LoVo (cell line): ENCODE results near the gene AP1M2.
A peak's percentile ranks its signal among the peaks of the same experiment; 100 is the strongest.
"Not testable (repeated sequence)": the region's sequence is repeated elsewhere in the genome, so short reads cannot be mapped to it uniquely, and the experiment has no call there.

Experiments
- DNase-seq: peaks from one replicate; pipeline ENCODE4 v3.0.0-alpha.2; 2016; ENCODE audit warnings: low spot score

Gene AP1M2

DNA sequence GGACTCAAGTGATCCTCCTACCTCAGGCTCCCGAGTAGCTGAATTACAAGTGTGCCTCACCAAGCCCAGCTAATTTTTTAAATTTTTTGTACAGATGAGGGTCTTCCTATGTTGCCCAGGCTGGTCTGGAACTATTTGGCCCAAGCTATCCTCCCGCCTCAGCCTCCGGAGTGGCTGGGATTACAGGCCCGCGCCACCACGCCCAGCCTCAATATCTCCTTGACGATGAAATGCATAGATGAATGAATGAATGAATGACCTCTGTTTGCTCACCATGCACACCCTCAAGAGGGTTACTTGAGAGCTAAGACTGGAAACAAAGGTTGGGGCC, 14.9 kb upstream of the AP1M2 start:
- no peak for DNase-seq

DNA sequence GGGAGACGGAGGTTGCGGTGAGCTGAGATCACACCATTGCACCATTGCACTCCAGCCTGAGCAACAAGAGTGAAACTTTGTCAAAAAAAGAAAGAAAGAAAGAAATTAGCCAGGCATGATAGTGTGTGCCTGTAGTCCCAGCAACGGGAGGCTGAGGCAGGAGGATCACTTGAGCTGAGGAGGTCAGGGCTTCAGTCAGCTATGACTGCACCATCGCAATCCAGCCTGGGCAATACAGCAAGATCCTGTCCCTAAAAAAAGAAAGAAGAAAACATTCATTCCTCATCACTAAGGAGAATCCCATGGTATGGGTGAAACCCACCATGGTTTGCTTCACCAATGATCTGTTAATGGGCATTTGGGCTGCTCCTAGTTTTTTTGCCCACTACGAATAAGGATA, 13.0 kb upstream of the AP1M2 start:
- DNase-seq: no peak

DNA sequence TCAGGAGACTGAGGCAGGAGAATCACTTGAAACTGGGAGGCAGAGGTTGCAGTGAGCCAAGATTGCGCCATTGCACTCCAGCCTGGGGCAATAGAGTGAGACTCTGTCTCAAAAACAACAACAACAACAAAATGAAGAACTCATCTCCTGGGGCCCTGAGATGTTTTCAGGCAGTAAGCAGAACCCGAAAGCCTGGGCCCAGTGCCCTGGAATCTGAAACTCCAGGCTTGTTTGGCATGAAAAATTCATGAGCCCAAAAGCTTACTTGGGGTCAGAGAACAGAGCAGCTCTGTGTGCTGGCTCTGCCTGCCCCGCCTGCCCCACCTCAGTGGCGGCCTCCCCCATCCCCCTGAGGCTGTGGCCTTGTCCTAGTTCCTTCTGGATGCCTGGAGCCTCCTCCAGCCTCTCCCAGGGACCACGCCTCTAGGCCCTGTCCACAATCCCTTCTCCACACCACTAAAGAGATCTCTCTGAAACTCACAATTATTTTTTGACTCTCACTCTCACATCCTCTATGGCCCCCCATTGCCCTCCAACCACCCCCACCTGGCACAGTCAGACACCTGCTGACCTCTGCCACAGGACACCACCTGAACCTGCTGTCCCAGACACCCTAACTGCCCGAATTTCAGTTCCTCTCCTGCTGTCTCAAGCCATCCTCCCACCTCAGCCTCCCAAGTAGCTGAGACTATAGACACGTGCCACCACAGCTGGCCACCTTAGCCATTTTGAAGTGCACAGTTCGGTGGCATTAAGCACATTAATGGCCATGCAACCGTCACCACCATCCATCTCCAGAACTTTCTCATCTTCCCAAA, 6.9 kb upstream of the AP1M2 start:
- DNase-seq: no peak

DNA sequence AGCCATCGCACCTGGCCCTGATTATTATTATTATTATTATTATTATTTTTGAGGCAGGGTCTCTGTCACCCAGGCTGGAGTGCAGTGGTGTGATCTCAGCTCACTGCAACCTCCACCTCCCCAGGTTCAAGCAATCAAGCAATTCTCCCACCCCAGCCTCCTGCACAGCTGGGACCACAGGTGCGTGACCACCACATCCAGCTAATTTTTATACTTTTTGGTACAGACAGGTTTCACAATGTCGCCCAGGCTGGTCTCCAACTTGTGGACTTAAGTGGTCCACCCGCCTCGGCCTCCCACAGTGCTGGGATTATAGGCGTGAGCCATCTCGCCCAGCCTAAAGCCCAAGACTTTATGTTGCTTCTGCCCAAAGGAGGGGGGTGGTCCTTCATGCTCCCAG, 6.0 kb upstream of the AP1M2 start:
- no peak for DNase-seq

DNA sequence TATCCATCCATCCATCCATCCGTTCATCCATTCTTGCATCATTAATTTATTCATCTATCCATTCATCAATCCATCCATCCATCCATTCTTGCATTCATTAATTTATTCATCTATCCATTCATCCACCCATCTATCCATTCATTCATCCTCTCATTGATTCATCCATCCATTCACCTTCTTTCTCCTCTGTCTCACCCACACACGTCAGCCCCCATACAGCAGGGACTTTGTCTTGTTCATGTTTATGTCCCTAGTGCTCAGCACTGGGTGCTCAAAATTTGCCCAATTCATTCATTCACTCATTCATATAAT, 683 bp upstream of the AP1M2 start:
- DNase-seq: no peak

DNA sequence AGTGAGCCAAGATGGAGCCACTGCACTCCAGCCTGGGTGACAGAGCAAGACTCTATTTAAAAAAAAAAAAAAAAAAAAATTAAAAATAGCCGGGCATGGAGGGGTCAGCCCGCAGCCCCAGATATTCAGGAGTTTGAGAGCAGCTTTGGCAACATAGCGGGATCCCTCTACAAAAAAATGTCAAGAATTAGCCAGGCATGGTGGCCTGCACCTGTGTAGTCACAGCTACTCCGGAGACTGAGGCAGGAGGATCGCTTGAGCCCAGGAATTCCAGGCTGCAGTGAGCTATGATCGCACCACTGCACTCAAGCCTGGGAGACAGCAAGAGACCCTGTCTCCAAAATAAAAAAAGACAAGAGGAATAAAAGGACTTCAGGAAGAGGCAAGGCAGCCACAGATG, 716 bp downstream of the AP1M2 start:
- DNase-seq: no peak

DNA sequence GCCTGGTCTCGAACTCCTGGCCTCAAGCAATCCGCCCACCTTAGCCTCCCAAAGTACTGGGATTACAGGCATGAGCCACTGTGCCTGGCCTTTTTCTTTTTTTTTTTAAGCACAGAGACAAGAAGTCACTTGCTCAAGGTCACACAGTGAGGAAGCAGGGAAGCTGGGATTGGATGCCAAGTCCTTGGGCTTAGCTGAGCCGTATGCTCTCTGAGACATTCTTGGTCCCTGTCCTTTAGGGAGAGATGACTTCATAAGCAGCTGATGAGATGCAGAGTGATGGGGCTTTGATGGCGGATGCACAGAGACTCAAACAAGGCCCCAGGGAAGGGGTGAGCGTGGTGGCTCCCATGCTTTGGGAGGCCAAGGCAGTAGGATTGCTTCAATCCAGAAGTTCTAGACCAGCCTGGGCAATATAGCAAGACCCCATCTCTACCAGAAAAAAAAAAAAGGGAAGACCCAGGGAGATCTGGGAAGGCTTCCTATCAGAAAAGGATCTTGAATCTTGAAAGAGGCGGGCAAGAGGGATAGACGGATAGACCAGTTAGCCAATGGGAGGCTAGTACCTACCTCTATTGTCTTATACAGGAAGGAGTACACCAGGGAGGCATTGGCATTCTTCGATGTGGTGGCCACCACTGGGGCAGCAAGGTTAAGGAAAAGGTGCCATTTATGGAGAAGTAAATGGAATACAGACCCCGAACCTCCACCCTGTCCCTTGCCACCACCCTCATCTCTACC, 3.9 kb downstream of the AP1M2 start:
- no peak for DNase-seq

DNA sequence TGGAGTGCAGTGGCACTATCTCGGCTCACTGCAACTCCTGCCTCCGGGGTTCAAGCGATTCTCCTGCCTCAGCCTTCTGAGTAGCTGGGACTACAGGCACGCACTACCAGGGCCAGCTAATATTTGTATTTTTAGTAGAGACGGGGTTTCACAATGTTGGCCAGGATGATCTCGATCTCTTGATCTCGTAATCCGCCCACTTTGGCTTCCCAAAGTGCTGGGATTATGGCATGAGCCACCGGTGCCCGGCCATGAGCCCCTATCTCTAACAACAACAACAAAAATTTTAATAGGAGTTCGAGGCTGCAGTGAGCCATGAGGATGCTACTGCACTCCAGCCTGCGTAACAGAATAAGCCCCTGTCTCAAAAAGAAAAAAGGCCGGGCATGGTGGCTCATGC, 5.0 kb downstream of the AP1M2 start:
- DNase-seq: no peak

DNA sequence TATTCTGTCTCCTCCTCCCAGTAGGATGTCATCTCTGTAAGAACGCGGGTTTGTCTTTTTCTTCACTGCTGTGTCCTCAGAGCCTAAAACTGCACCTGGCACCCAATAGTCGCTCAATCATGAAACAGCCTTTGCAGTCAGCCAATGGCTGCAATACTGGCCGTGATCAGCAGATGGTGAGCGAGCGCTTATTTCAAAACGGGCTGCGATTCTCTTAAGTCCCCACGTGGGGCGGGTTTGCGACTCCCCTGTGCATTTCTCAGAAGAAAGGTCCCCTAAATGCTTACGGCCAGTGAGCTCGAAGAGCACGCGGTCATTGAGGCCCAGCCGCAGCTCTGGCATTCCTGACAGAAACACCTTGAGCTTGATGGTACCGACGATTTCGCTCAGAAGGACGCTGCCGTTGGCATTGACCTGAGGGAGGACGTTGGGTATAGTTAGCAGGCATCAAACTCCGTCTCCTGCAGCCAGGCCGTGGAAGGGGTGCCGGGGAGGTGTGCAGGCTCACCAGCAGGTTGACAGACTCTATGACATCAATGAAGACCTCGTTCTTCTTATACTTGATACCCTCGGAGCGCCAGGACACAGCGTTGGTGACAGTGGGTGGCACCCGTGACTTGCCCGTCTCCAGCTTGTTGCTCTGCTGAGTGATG, 6.0 kb downstream of the AP1M2 start:
- peak; percentile 80 for DNase-seq

DNA sequence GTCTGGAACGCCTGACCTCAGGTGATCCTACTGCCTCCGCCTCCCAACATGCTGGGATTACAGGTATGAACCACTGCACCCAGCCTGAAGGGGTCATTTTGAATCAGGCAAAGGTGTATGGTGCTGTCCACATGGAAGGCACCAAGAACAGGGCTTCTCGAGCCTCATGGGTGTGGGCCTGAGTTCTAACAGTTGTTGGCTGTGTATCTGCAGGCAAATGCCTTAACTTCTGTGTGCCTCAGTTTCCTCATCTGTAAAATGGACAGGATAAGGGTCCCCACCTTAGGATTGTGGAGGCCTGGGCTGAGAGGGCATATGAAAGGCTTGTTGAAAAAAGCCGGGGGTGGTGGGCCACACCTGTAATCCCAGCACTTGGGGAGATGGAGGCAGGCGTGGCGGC, 9.2 kb downstream of the AP1M2 start:
- no peak for DNase-seq

DNA sequence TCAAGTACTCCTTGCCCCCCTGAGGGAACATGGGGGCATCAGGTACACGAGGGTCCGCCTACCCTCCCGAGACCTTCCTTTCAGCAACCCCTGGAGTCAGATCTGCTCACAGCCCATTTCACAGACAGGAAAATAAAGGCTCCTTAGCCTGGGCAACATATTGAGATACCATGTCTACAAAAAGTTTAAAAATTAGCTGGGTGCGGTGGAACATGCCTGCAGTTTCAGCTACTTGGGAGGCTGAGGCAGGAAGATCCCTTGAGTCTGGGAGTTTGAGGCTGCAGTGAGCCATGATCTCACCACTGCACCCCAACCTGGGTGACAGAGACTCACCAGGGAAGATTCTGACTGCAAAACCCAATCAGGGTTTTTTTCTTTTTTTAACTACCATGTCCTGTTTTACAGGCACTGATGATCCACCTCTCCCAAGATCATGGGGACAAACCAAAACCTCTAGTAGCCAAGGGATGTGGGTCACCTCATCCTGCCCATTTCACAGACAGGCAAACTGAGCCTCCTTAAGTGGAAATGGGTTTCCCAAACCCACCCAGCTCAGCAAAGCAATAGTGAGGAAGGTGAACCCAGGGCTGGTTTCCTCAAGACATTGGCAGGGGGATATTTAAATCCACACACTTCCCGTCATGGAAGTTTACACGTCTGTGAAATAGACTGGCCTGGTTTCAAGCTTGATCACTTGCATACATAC, 11.9 kb downstream of the AP1M2 start:
- no peak for DNase-seq

DNA sequence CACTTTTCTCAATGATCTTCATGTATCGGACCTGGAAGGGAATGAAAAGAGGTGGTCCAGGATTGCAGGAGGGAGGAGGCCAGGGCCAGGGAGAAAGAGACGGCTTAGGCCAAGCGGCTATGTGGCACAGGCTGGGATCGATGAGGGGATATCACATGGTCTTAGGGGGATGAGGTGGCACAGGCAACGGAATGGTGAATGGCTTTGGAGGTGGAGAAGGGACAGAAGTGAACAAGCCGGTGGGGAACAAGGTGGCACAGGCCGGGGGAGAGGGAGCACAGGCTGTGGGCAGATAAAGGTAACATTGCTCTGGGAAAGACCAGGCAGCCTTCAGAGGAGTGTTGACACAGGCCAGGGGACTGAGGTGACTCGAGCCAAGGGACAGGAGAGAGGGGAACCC, 12.7 kb downstream of the AP1M2 start:
- no peak for DNase-seq

DNA sequence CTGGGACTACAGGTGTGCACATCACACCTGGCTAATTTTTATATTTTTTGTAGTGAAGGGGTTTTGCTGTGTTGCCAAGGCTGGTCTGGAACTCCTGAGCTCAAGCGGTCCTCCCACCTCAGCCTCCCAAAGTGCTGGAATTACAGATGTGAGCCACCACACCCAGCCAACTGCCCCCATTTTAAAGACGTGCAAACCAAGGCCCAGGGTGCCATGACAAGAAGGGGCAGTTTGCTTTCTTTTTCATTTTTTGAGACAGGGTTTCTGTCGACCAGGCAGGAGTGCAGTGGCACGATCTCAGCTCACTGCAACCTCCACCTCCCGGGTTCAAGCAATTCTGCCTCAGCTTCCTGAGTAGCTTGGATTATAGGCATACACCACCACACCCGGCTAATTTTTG, 13.3 kb downstream of the AP1M2 start:
- DNase-seq: not testable (repeated sequence)

DNA sequence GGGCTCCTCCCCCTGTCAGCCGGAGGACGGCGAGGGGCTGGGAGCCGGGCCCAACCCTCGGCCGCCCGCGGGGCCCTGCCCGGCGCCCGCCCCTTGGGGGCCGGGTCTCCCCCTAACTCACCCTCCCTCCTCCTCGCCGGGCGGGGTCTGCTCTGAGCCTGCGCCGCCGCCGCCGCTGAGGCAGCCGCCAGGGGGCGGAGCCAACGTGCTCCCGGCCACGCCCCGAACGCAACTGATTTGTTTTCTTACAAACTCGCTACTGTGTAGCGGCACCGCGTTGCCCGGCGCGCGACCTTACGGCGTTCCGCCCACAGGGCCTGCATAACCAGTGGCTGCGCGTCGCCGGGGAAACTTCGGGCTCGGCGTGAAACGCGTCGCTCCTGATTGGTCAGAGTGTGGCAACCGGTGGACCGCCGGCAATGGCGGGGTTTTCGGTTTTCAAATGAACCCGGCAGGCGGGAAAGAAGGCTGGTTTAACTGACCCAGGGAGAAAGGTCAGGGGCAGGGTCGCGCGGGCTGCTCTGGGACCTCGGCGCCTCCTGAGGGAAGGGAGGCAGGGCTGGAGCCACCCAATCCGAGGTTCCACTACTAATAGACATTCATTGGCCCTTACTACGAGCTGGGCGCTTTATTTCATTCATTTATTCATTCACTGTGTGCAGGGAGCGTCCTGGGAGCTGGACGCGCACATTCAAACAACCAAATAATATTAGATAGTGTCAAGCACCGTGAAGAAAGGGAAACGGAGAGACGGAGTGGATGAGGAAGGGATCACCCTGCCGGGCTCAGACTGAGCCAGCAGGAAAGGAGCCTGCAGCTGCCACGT, 18.1 kb downstream of the AP1M2 start, which contains the start of gene CDKN2D:
Gene CDKN2D (minus strand): TSS at position 154 of the 826 bp plus-strand sequence. CDS start 326 bp downstream, outside the sequence.
- peak; percentile 99 for DNase-seq

DNA sequence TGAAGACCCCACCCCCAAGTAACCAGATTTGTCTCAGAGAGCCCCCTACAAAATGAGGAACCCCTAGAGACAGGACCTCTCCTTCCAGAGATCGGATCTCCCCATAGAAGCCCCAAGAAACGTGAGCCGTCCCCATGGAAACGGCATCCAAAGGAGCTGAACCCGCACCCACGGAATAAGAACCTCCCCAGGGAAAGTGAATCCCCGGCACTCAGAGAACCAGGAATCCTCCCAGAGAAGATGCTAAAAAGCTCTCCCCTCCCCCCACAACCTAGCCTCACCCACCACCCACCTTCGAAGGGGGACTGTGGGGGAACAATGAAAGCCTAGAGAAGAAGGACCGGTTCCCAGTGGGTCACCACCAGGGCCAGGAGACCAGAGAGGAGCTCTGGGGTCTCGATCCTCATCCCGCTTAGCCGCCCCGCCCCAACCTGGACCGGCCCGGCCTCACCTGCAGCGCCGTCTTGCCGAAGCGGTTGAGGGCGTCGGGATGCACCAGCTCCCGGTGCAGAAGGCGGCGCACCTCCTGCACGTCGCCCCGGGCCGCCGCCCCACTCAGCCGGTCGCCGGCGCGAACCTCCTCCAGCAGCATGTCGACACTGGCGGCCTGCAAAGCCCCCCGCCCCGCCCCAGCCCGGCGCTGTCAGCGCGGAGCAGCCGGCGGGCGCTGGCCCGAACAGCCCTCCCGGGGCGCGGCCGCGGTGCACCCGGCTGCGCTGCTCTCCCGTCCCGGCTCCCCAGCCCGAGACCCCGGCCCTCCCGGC, 18.9 kb downstream of the AP1M2 start:
- peak; percentile 29 for DNase-seq

DNA sequence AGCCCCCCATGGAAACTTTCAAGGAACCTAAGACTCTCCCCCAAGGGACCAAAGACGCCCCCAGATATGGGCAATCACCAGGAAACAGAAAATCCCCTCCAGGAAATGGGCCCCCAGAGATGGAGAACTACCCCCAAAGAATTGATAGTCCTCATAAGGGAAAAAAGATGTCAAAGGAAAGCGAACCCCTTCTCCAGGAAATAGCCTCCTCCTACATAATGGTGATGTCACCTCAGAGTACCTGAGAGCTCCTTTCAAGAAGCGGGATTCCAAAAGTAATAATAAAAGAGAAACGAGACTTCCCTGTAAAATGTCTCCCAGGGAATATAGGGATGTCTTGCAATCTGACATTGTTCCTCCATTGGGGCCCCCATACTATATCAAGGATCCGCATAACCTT, 19.5 kb downstream of the AP1M2 start:
- no peak for DNase-seq

DNA sequence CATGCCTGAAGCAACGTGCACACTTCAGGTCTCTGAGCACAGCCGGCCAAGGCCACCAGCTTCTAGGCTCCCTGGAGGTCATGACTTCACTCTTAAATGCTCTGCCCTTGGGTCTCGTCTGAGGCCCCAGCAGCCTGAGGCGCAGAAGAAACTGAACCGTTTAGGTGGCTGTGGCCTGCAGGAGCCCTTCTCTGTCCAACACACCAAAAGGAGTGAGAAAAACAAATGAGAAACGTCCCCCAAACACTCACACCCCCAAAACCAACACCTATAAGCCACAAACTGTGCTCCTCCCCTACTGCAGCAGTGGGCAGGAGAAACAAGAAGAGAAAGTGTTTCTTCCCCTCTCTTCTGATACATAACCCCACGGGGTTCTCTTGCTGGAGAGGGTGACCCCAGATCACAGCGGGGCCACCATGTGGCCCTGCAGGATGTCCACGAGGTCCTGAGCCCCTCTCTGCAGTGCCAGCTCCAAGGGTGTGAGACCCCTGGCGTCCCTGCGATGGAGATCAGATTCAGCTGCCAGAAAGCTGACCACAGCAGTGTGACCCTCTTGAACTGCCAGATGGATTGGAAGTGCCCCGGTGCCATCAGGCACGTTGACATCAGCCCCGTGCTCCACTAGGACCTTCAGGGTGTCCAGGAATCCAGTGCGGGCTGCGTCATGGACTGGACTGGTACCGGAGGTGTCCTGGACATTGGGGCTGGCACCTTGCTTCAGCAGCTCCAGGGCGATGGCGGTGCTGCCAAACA, 20.3 kb downstream of the AP1M2 start:
- no peak for DNase-seq

DNA sequence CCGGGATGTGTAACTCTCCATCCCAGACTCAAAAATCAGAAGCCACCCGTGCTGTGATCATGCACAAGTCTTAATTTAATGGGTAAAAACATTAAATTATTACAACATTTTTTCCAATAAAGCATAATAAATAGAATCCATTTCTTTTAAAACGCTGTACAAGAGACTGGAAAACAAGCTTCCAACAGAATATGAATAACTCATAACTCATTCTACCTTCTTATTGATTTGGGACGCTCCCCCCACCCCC, 20.8 kb downstream of the AP1M2 start:
- no peak for DNase-seq

DNA sequence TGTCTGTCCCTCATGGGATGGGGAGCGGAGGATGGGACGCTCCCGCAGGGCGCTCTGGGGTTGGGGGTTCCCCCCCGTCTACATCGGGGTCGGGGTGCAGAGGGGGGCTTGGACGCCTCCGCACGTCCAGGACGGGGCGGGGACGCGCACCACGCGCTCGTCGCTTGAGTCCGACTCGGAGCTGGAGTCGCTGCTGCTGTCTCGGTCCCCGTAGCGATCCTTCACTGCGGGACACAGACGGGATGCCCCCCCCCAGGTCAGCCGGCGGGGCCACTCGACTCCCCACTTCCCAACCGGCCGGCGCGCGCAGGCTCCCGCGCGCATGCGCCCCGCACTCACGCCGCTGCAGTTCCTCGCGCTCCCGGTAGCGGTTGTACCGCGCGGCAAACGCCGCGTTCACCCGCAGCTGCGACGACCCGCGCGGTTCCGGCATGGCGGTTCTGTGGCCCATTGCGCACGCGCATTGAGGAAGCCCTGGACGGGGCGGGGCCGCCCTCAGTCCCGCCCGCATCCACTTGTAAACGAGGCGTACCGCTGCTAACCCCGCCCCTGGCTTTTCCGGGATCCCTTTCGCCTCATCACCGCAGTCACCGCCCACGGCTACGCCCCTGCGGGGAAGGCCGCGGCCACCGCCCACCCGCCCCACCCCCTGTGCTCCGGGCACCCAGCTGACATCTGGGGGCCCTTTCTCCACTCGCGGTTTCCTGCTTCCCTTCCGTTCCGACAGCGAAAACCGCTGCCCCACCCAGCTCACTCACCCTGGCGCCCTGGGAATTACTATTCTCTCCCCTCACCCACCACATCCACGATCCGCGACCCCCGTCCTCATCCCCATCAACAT, 21.3 kb downstream of the AP1M2 start, which contains the start of gene KRI1:
Gene KRI1 (minus strand): TSS at position 444 of the 841 bp plus-strand sequence. CDS start 11 bp downstream, at position 433.
- peak; percentile 99 for DNase-seq
